ENCODE results near the gene DDX28. TPM values are rescaled to one million over a fixed set of nuclear protein-coding genes. Genes with fewer than 3 reads are reported as not detected.

DDX28 gene
- total and polyA plus RNA-seq, 10 of the 15 experiments (the other 5 are each of a cell fraction or from before 2014, with no cell fraction given), result 3.6 to 40.4 (median 20.0) TPM

- FAIRE-seq (no peak), DNase-seq (ENCODE audit: low read depth, low spot score) (no peak), ATAC-seq (peak; percentile 92)
- ChIA-PET POLR2A (interaction anchor here (0.6 kb wide), 1 partner anchor 302 kb away, joined by 4 read pairs; no protein-coding TSS in a partner anchor), SMC1A (ENCODE audit: uncharacterized antibody, unreplicated experiment) (interaction anchor here (1.2 to 1.8 kb wide), 3 partner anchors 48 to 473 kb away, joined by 3 to 11 read pairs (median 5); no protein-coding TSS in a partner anchor), RAD21 (ENCODE audit: unreplicated experiment) (interaction anchor here (0.6 to 1.3 kb wide), 10 partner anchors 8 to 461 kb away, joined by 3 to 5 read pairs (median 4); no protein-coding TSS in a partner anchor), CTCF (interaction anchor here (0.6 to 2.3 kb wide), 16 partner anchors 9 to 479 kb away, joined by 3 to 15 read pairs (median 4); partner anchors contain the start of genes DDX28 and DUS2)
- BruUV-seq (replicated peaks), result no TSS peak
- Histone ChIP-seq H3K79me2 (ENCODE audit: control insufficient read depth, insufficient read depth, low read length) (no peaks in the 10 kb centered on the region), H3K4me1 (ENCODE audit: control insufficient read depth, insufficient read depth, low read length) (peaks cover 39% of the 10 kb centered on the region), H3K4me2 (ENCODE audit: control insufficient read depth, insufficient read depth) (peak overlapping the region; percentile 79), H3K27me3 (replicated peaks in 1 of 2; ENCODE audit: control insufficient read depth in 2 of 2, insufficient read depth in 2 of 2, low read length in 1 of 2) (no peaks in the 10 kb centered on the region), H3K9me3 (replicated peaks; ENCODE audit: control insufficient read depth, insufficient read depth, low read length) (no peaks in the 10 kb centered on the region), H3K27ac (ENCODE audit: control insufficient read depth, insufficient read depth) (peak overlapping the region; percentile 64), H2AFZ (ENCODE audit: control insufficient read depth, low read depth, low read length) (peak overlapping the region; percentile 78), H4K20me1 (ENCODE audit: control insufficient read depth, insufficient read depth) (no peaks in the 10 kb centered on the region), H3K4me3 (peak overlapping the region; percentile 24; the same call in 1 of the 2 replicates), H3K9ac (ENCODE audit: control insufficient read depth, insufficient read depth, low read length) (peak overlapping the region; percentile 68), H3K36me3 (ENCODE audit: control insufficient read depth in 2 of 2, insufficient read depth in 2 of 2, low read length in 1 of 2) (no peaks in the 10 kb centered on the region)
- under 1% methylated on average over 38 of the region's 39 CpGs for WGBS (ENCODE audit: insufficient coverage, insufficient replicate concordance, low lambda C conversion rate, missing lambda C conversion rate)
- in situ Hi-C loops (cut with MboI), result loop anchor here (5.0 kb wide), 1 partner anchor 234 kb away; no protein-coding TSS in a partner anchor
- intact Hi-C loops (cut with micrococcal nuclease; ENCODE audit: unreplicated experiment), result loop anchor here (1.0 to 2.0 kb wide), 4 partner anchors 30 to 236 kb away; partner anchors contain the start of genes DDX28 and DUS2
- no peak for TF ChIP-seq ZBTB33 (IDR thresholded peaks at IDR 0.05)
- TF ChIP-seq SREBF2 (IDR thresholded peaks at IDR 0.05; ENCODE audit: low read length), result no peak
- TF ChIP-seq ATF7 (IDR thresholded peaks at IDR 0.05; ENCODE audit: low read depth), result no peak
- TF ChIP-seq POLR2AphosphoS2 (IDR thresholded peaks at IDR 0.05; ENCODE audit: low read depth, low read length), result no peak
- peak; percentile 70 for TF ChIP-seq POLR2A (IDR thresholded peaks at IDR 0.05; ENCODE audit: low read depth, low read length)
- TF ChIP-seq BCLAF1 (IDR thresholded peaks at IDR 0.05), result no peak
- TF ChIP-seq FOXM1 (IDR thresholded peaks at IDR 0.05; ENCODE audit: low read depth, low read length), result no peak
- TF ChIP-seq CBFB (IDR thresholded peaks at IDR 0.05; ENCODE audit: low read depth), result no peak; the same call in 1 of the 2 replicates
- TF ChIP-seq WRNIP1 (IDR thresholded peaks at IDR 0.05; ENCODE audit: borderline replicate concordance, low read depth, low read length), result no peak
- 0 out of 2 replicates have a peak, but pooled peaks have one; percentile 33 for TF ChIP-seq PKNOX1 (IDR thresholded peaks at IDR 0.05)
- TF ChIP-seq REST (IDR thresholded peaks at IDR 0.05; ENCODE audit: low read depth, low read length), result no peak
These were observed 29.6 kb downstream of the DDX28 start for GRCh38 chr16:67993207-67994039.

All from GM12878 (cell line).